ENCODE measurements around the gene CEP89.
A peak's percentile ranks its signal among the peaks of the same experiment; 100 is the strongest.

The CEP89 gene

DNA sequence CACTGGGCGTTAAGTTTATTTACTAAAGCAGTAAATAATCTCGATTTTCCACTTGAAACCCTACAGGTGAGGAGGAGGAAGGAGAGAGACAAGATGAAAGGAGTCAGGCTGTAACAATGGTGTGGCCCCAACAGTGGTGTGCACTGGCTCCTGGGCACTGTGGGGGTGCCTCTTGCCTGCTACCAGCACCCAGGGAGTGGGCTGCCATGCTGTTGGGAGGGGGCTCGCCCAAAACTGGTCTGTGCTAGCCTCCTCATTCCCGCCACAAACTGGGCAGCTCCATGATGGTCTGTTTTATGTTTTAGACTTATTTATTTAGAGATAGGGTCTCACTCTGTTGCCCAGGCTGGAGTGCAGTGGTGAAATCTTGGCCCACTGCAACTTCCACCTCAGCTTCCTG is 52.4 kb downstream of the CEP89 start:
- no peak overlapping the region for H2AFZ ChIP-seq (ENCODE audit: low read depth)
- no peak for TF ChIP-seq CTCF (conservative IDR thresholded peaks at IDR 0.05; ENCODE audit: low read depth, low read length)
- H3K4me3 ChIP-seq (IDR thresholded peaks at IDR 0.05; ENCODE audit: insufficient read depth, low read depth, low read length) = no peak overlapping the region
- H3K4me1 ChIP-seq (ENCODE audit: low read depth, poor library complexity, severe bottlenecking) = peaks cover 19% of the 10 kb centered on the region
- H3K27ac ChIP-seq = no peak overlapping the region
- H3K9ac ChIP-seq = no peak overlapping the region
- no peaks in the 10 kb centered on the region for H3K79me2 ChIP-seq (ENCODE audit: insufficient read depth, low read depth)
- H3K27me3 ChIP-seq (ENCODE audit: insufficient read depth, low read depth) = no peaks in the 10 kb centered on the region
- H4K20me1 ChIP-seq (ENCODE audit: insufficient read depth) = no peaks in the 10 kb centered on the region
- no peaks in the 10 kb centered on the region for H3K36me3 ChIP-seq (ENCODE audit: insufficient read depth)
- no peak overlapping the region for H3K4me2 ChIP-seq

DNA sequence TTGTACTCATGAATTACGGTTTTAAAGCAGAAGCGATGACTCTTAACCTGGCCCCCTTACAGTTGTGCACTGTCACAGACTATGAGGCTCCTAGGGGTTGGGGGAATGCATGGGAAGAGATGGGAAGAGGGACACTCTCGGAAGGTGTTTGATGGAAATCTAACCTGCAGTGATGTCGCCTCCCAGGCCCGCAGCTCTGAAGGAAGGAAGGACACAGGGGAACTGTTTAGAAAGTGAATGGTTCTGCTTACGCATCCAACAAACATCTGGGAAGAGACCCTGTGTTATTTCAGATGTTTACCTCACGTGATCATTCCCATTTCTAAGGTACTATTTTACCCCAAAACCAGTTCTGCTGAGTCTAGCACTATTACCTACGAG is 54.2 kb downstream of the CEP89 start:
- Histone ChIP-seq H3K4me1 (ENCODE audit: low read depth, poor library complexity, severe bottlenecking) (peaks cover 24% of the 10 kb centered on the region), H3K4me3 (IDR thresholded peaks at IDR 0.05; ENCODE audit: insufficient read depth, low read depth, low read length) (no peak overlapping the region), H3K9ac (no peak overlapping the region), H3K27me3 (ENCODE audit: insufficient read depth, low read depth) (no peaks in the 10 kb centered on the region), H3K27ac (no peak overlapping the region), H3K36me3 (ENCODE audit: insufficient read depth) (no peaks in the 10 kb centered on the region), H2AFZ (ENCODE audit: low read depth) (no peak overlapping the region), H3K79me2 (ENCODE audit: insufficient read depth, low read depth) (no peaks in the 10 kb centered on the region), H4K20me1 (ENCODE audit: insufficient read depth) (no peaks in the 10 kb centered on the region), H3K4me2 (no peak overlapping the region)
- no peak for TF ChIP-seq CTCF (conservative IDR thresholded peaks at IDR 0.05; ENCODE audit: low read depth, low read length)

DNA sequence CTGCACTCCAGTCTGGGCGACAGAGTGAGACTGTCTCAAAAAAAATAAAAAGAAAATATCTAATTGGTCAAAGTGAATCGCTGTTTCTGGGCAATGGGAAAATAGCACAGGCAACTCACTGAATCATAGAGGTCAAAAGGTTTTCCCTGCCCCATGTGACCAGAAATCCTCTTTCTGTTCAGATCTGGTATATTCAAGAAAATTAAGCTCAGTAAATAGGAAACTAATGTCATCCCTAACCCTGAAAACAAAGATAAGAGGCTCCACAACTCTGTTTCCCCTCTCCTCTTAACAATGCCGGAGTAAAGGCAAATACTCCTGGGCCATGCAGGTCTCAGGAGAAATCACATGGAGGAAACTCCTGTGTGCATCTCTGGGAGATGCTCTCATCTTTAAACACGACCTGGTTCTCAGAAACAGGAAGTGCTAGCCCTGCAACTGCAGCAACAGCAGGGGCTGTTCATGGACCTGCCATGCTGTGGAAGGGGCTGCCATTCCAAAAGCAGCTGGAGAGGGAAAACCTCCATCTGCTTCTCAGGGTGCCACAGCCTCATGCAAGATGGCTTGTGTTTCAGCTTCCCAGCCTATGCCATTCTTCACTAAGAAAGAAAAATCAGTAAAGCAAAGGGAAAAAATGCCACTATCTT is 54.7 kb downstream of the CEP89 start:
- Histone ChIP-seq H3K4me1 (ENCODE audit: low read depth, poor library complexity, severe bottlenecking) (peaks cover 24% of the 10 kb centered on the region), H4K20me1 (ENCODE audit: insufficient read depth) (no peaks in the 10 kb centered on the region), H3K4me3 (IDR thresholded peaks at IDR 0.05; ENCODE audit: insufficient read depth, low read depth, low read length) (no peak overlapping the region), H3K27ac (no peak overlapping the region), H3K9ac (no peak overlapping the region), H2AFZ (ENCODE audit: low read depth) (no peak overlapping the region), H3K79me2 (ENCODE audit: insufficient read depth, low read depth) (no peaks in the 10 kb centered on the region), H3K4me2 (no peak overlapping the region), H3K36me3 (ENCODE audit: insufficient read depth) (no peaks in the 10 kb centered on the region), H3K27me3 (ENCODE audit: insufficient read depth, low read depth) (no peaks in the 10 kb centered on the region)
- TF ChIP-seq CTCF (conservative IDR thresholded peaks at IDR 0.05; ENCODE audit: low read depth, low read length) = no peak

- no peak for TF ChIP-seq CTCF (conservative IDR thresholded peaks at IDR 0.05; ENCODE audit: low read depth, low read length)
- no peak overlapping the region for H3K4me3 ChIP-seq (IDR thresholded peaks at IDR 0.05; ENCODE audit: insufficient read depth, low read depth, low read length)
- H3K27me3 ChIP-seq (ENCODE audit: insufficient read depth, low read depth) = no peaks in the 10 kb centered on the region
- peaks cover 24% of the 10 kb centered on the region for H3K4me1 ChIP-seq (ENCODE audit: low read depth, poor library complexity, severe bottlenecking)
- H3K36me3 ChIP-seq (ENCODE audit: insufficient read depth) = no peaks in the 10 kb centered on the region
- H4K20me1 ChIP-seq (ENCODE audit: insufficient read depth) = no peaks in the 10 kb centered on the region
- H2AFZ ChIP-seq (ENCODE audit: low read depth) = no peak overlapping the region
- no peak overlapping the region for H3K27ac ChIP-seq
- H3K79me2 ChIP-seq (ENCODE audit: insufficient read depth, low read depth) = no peaks in the 10 kb centered on the region
- H3K9ac ChIP-seq = no peak overlapping the region
- peak overlapping the region; percentile 10; the same call in 1 of the 2 replicates for H3K4me2 ChIP-seq
Observed at GRCh38 chr19:32914879-32915660, 56.7 kb downstream of the CEP89 start.
